PFSK-1 (cell line): Measurements from ENCODE around the gene FAF2.

ENCODE experiments used
- FOXP2 ChIP-seq: optimal IDR thresholded peaks from 2 replicates; pipeline ENCODE3; 2011; ENCODE audit warnings: borderline replicate concordance, control low read depth, inconsistent platforms; ENCODE audit not compliant: insufficient read depth; ENCODE audit errors: extremely low read length, extremely low read depth
- POLR2AphosphoS5 ChIP-seq: IDR thresholded peaks from 2 replicates; pipeline ENCODE4 v1.6.1; 2012; ENCODE audit warnings: low read depth, mild to moderate bottlenecking, control low read depth, low read length, moderate library complexity
- SIN3A ChIP-seq: IDR thresholded peaks from 2 replicates; pipeline ENCODE4 v1.6.1; 2012; ENCODE audit warnings: mild to moderate bottlenecking, low read length, moderate library complexity, borderline replicate concordance; ENCODE audit not compliant: insufficient read depth
- TAF1 ChIP-seq: IDR thresholded peaks from 2 replicates; pipeline ENCODE4 v1.6.1; 2012; ENCODE audit warnings: low read length, control low read depth, borderline replicate concordance; ENCODE audit not compliant: insufficient read depth
- TF ChIP-seq, protein P1 (sequence below), 2 experiments: IDR thresholded peaks; 2 replicates each; pipeline versions ENCODE4 v1.6.1 to v1.8.0; 2011 to 2012; ENCODE audit warnings: low read depth in 2 of 2, low read length in 2 of 2, control low read depth in 1 of 2, inconsistent platforms in 1 of 2, mild to moderate bottlenecking in 1 of 2, moderate library complexity in 1 of 2; ENCODE audit not compliant: insufficient read depth in 1 of 2

Gene FAF2

DNA sequence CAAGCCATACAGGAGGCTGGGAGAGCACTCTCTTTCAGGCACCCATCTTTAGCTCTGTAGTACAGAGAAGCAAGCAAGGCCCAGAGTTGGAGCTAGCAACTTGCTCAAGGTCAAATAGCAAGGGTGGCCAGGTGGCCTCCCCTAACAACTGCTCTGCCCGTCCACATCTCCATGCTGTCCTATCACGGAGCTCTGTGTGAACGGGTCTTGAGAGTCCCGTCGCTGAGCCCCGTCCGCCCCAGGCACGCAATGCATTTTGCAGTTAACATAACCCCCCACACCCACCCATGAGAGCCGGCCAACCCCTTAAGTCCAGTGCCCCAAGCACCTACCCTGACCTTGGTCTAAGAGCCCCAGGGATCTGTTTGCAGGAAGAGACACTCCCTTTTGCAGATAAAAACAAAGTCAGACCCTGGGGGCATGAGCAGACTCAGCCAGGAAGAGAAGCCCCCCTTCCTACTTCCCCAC, 87.5 kb downstream of the FAF2 start:
- TF ChIP-seq SIN3A, result no peak
- TF ChIP-seq FOXP2, result no peak
- no peak for TF ChIP-seq TAF1
- TF ChIP-seq, protein P1, sequence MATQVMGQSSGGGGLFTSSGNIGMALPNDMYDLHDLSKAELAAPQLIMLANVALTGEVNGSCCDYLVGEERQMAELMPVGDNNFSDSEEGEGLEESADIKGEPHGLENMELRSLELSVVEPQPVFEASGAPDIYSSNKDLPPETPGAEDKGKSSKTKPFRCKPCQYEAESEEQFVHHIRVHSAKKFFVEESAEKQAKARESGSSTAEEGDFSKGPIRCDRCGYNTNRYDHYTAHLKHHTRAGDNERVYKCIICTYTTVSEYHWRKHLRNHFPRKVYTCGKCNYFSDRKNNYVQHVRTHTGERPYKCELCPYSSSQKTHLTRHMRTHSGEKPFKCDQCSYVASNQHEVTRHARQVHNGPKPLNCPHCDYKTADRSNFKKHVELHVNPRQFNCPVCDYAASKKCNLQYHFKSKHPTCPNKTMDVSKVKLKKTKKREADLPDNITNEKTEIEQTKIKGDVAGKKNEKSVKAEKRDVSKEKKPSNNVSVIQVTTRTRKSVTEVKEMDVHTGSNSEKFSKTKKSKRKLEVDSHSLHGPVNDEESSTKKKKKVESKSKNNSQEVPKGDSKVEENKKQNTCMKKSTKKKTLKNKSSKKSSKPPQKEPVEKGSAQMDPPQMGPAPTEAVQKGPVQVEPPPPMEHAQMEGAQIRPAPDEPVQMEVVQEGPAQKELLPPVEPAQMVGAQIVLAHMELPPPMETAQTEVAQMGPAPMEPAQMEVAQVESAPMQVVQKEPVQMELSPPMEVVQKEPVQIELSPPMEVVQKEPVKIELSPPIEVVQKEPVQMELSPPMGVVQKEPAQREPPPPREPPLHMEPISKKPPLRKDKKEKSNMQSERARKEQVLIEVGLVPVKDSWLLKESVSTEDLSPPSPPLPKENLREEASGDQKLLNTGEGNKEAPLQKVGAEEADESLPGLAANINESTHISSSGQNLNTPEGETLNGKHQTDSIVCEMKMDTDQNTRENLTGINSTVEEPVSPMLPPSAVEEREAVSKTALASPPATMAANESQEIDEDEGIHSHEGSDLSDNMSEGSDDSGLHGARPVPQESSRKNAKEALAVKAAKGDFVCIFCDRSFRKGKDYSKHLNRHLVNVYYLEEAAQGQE (IDR thresholded peaks at IDR 0.05; ENCODE audit: insufficient read depth in 1 of 2, low read depth in 2 of 2, low read length in 2 of 2), result no peak
- no peak for TF ChIP-seq POLR2AphosphoS5

DNA sequence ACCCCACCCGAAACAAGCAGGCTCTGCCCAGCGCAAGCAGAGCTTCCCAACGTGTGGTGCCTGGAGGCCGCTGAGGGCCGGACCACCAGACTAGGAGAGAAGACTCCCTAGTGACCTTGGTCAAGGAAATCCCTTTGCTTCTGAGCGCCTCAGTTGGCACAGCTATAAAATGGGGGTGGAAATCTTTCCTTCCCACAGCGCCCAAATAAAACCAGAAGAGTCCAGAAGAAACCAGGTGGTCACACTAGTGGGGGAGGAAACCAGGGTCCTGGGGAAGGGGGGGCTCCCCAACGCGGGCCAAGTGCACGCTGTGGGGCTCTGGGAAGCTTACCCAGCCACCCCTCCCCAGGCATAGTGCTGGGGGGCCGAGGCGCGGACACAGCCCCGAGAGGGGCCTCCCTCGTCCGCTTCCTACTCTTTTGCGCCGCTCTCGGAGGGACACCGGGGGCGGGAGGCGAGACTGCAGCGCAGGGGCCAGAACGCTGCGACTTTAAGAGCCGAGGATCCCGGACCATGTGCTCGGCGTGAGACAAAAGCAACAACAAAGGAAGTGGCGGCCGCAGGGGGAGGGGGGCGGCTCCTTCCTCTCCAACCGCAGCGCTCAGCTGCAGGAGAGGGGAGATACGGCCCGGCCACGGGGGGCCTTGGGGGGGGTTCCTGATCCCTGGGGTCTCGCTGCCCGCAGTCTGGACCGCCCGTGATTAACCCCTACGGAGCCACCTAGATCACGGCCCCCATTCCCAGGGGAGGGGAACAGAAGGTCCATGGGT, 88.1 kb downstream of the FAF2 start:
- no peak for TF ChIP-seq TAF1
- TF ChIP-seq SIN3A, result peak; percentile 95; the same call in 1 of the 2 replicates

DNA sequence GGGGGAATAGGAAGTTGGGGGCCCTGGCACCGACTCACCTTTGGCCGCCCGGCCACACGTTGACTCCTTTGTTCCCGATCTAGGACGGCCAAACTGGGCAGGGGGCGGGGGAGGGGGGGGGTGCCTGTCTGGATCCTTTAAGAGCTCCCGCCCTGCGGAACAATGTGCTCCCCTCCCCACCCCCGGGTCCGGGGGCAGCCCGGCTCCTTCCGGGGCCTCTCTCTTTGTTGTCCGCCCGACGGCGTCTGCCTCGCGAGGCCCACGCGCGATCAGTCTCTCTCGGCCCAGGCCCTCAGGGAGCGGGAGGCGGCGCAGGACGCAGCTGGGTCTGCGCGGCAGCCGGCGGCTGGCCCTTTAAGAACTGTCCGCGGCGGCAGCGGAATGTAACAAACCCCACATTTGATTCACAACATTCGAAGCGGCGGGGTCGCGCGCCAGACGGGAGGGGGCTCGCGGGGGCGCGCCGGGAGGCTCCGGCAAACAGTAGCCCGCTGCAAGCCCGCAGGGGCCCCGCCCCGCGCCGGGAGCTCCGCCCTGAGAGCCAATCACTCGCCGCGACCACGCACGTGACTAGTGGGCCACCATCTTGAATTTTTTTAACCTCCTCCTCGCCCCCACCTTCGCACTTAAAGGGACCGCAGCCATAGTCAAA, 88.8 kb downstream of the FAF2 start, which contains the start of gene RNF44:
Gene RNF44 (minus strand): TSS at position 501 of the 652 bp plus-strand sequence. CDS start 4,930 bp downstream, outside the sequence.
- TF ChIP-seq TAF1, result peak; percentile 68; the same call in 1 of the 2 replicates
- no peak for TF ChIP-seq FOXP2
- TF ChIP-seq, protein P1 (IDR thresholded peaks at IDR 0.05; ENCODE audit: insufficient read depth in 1 of 2, low read depth in 2 of 2, low read length in 2 of 2), result peak in 1 of 2 experiments; percentile 80; a peak in 2 of 4 replicates
- peak; percentile 53 for TF ChIP-seq POLR2AphosphoS5
- 0 out of 2 replicates have a peak, but pooled peaks have one; percentile 19 for TF ChIP-seq SIN3A

DNA sequence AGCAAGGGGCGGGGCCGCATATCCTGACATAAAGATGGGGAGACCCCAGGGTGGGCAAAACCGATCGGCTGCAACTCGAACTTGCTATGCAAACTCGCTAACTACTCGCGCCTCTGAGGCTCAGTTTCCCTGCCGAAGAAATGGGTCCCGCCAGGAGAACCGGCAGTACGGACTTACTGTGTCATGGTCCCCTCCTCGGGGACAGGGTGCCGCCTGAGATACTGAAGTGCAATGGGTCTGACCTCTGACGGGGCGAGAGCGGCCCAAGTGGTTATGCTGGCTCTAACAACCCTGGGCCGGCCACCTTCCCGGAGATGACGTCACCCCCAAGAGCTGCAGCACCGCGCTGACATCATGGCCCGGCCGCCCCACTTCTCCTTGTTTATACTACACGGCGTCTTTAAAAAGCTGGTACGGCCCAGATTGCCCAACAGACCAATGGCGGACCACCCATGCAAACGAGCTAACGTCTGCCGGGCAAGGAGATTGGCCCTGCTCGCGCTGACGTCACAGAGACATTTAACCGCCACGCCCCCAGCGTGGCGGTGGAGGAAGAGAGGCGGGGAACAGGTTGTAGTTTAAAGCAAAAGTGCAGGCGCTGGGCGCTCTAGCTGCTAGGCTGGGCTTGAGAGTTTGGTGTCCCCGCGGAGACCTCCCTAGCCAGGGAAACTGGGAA, 89.5 kb downstream of the FAF2 start:
- no peak; the same call in 1 of the 2 replicates for TF ChIP-seq SIN3A
- TF ChIP-seq POLR2AphosphoS5, result peak; percentile 43; the same call in 1 of the 2 replicates
- no peak for TF ChIP-seq FOXP2
- no peak for TF ChIP-seq TAF1

DNA sequence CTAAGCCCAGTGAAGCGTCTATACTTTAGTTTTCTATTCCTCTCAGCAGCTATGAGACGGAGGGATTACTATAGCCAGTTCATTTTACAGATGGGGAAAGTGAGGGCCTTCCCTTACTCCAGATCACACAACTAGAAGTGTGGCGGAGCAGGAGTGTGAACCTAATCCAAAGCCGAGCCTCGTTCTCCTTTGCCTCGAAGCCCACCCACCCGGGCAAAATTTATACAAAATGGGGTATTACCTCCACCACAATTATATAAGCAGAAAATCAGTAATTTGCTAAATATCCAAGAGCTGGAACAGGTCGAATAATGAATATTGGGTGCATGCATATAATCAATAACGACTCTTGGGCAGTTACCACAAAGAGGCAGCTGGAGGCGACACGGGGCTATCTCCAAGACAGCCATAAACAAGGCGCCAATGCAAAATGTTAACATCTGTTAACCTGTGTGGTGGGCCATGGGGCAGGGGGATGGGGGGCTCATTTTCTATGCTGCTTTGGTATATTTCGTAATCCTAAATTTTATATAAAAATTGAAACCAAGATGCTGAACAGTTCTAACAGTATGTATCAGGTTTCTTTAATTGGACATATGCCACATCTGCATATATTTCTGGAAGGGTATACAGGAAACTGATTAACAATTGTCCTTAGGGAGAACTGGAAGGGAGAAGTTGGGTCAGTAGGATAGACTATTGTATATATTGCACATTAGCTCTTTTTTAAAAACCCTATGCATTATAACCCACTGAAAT, 90.2 kb downstream of the FAF2 start:
- TF ChIP-seq, protein P1 (IDR thresholded peaks at IDR 0.05; ENCODE audit: insufficient read depth in 1 of 2, low read depth in 2 of 2, low read length in 2 of 2), result no peak
- TF ChIP-seq FOXP2 (no peak), POLR2AphosphoS5 (no peak), SIN3A (no peak), TAF1 (no peak)
